Measurements from ENCODE around the gene XRN1. TPM values are rescaled to one million over a fixed set of nuclear protein-coding genes. Genes with fewer than 3 reads are reported as not detected.

Gene XRN1
- 55.4 and 57.5 TPM in 2 replicates for total RNA-seq

GRCh38 chr3:142447852-142448823, at the start of gene XRN1:
TSS of gene XRN1 (minus strand) at chr3:142448037. CDS start at chr3:142447944, 93 bp downstream.
- Histone ChIP-seq H3K4me3 (ENCODE audit: insufficient read depth, low read length) (peak within 1 kb of the TSS; percentile 93), H3K36me3 (ENCODE audit: insufficient read depth, low read length) (peaks cover 14% of the 10 kb centered on the region), H3K4me2 (ENCODE audit: insufficient read depth, low read length) (peak within 1 kb of the TSS; percentile 89), H3K79me2 (ENCODE audit: insufficient read depth, low read length) (peaks cover 46% of the 10 kb centered on the region), H4K20me1 (ENCODE audit: insufficient read depth, low read length) (peaks cover 11% of the 10 kb centered on the region), H3K27ac (ENCODE audit: low read depth, low read length) (peak within 1 kb of the TSS; percentile 98), H3K27me3 (ENCODE audit: insufficient read depth, low read length) (no peaks in the 10 kb centered on the region), H2AFZ (ENCODE audit: low read length) (peak within 1 kb of the TSS; percentile 95), H3K4me1 (ENCODE audit: insufficient read depth, low read length) (peaks cover 13% of the 10 kb centered on the region), H3K9me3 (ENCODE audit: low read depth, low read length) (no peaks in the 10 kb centered on the region)
- DNase-seq (ENCODE audit: insufficient read length, low spot score, missing footprints): peak; percentile 98
- TF ChIP-seq CTCF (IDR thresholded peaks at IDR 0.05; ENCODE audit: extremely low read depth, low read depth, low read length): no peak

- Histone ChIP-seq H3K4me2 (ENCODE audit: insufficient read depth, low read length) (no peak overlapping the region), H3K27ac (ENCODE audit: low read depth, low read length) (no peak overlapping the region), H3K27me3 (ENCODE audit: insufficient read depth, low read length) (no peaks in the 10 kb centered on the region), H3K79me2 (ENCODE audit: insufficient read depth, low read length) (no peaks in the 10 kb centered on the region), H2AFZ (ENCODE audit: low read length) (no peak overlapping the region), H3K9me3 (ENCODE audit: low read depth, low read length) (no peaks in the 10 kb centered on the region), H3K36me3 (ENCODE audit: insufficient read depth, low read length) (peaks cover 36% of the 10 kb centered on the region), H4K20me1 (ENCODE audit: insufficient read depth, low read length) (no peaks in the 10 kb centered on the region), H3K4me3 (ENCODE audit: insufficient read depth, low read length) (no peak overlapping the region), H3K4me1 (ENCODE audit: insufficient read depth, low read length) (peaks cover 3% of the 10 kb centered on the region)
- no peak for DNase-seq (ENCODE audit: insufficient read length, low spot score, missing footprints)
- TF ChIP-seq CTCF (IDR thresholded peaks at IDR 0.05; ENCODE audit: extremely low read depth, low read depth, low read length): no peak
Observed at GRCh38 chr3:142495103-142495502, 47.3 kb upstream of the XRN1 start.

GRCh38 chr3:142492184-142492583, 44.3 kb upstream of the XRN1 start:
- H3K4me2 ChIP-seq (ENCODE audit: insufficient read depth, low read length): no peak overlapping the region
- no peaks in the 10 kb centered on the region for H3K9me3 ChIP-seq (ENCODE audit: low read depth, low read length)
- no peak overlapping the region for H2AFZ ChIP-seq (ENCODE audit: low read length)
- no peaks in the 10 kb centered on the region for H4K20me1 ChIP-seq (ENCODE audit: insufficient read depth, low read length)
- DNase-seq (ENCODE audit: insufficient read length, low spot score, missing footprints): no peak
- H3K79me2 ChIP-seq (ENCODE audit: insufficient read depth, low read length): no peaks in the 10 kb centered on the region
- no peaks in the 10 kb centered on the region for H3K4me1 ChIP-seq (ENCODE audit: insufficient read depth, low read length)
- no peaks in the 10 kb centered on the region for H3K27me3 ChIP-seq (ENCODE audit: insufficient read depth, low read length)
- no peak overlapping the region for H3K4me3 ChIP-seq (ENCODE audit: insufficient read depth, low read length)
- H3K27ac ChIP-seq (ENCODE audit: low read depth, low read length): no peak overlapping the region
- peaks cover 31% of the 10 kb centered on the region for H3K36me3 ChIP-seq (ENCODE audit: insufficient read depth, low read length)
- no peak for TF ChIP-seq CTCF (IDR thresholded peaks at IDR 0.05; ENCODE audit: extremely low read depth, low read depth, low read length)

All from osteoblast (primary cell).